ENCODE data around the gene LRCOL1.

The LRCOL1 gene

GRCh38 chr12:132614861-132615578 lies 4.6 kb upstream of the LRCOL1 start:
- no peak overlapping the region for H3K4me2 ChIP-seq (ENCODE audit: insufficient read depth, low read length)
- peak; percentile 89 for ATAC-seq (ENCODE audit: insufficient read depth, low read depth)
- H2AFZ ChIP-seq (ENCODE audit: low read depth, low read length): no peak overlapping the region; the same call in 1 of the 2 replicates

GRCh38 chr12:132614029-132614428 lies 3.6 kb upstream of the LRCOL1 start:
- Histone ChIP-seq H3K4me1 (ENCODE audit: insufficient read depth, low read length) (peaks cover 3% of the 10 kb centered on the region), H3K27ac (ENCODE audit: low read length) (no peak overlapping the region), H3K9ac (ENCODE audit: low read depth, low read length) (no peak overlapping the region), H3K27me3 (ENCODE audit: insufficient read depth, low read length, poor library complexity) (no peaks in the 10 kb centered on the region), H3K9me3 (ENCODE audit: insufficient read depth, low read length, severe bottlenecking) (peaks cover 13% of the 10 kb centered on the region), H3K4me3 (ENCODE audit: low read depth in 1 of 2, low read length in 2 of 2) (no peak overlapping the region), H4K20me1 (ENCODE audit: insufficient read depth, low read length) (no peaks in the 10 kb centered on the region), H2AFZ (ENCODE audit: low read depth, low read length) (no peak overlapping the region), H3K79me2 (ENCODE audit: insufficient read depth, low read length) (no peaks in the 10 kb centered on the region), H3K4me2 (ENCODE audit: insufficient read depth, low read length) (no peak overlapping the region), H3K36me3 (ENCODE audit: insufficient read depth, low read length) (no peaks in the 10 kb centered on the region)
- DNase-seq: no peak
- TF ChIP-seq EZH2 (IDR thresholded peaks at IDR 0.05; ENCODE audit: borderline replicate concordance, low read depth, low read length, severe bottlenecking) (no peak), CTCF (IDR thresholded peaks at IDR 0.05; ENCODE audit: borderline replicate concordance, extremely low read depth, low read length, poor library complexity, severe bottlenecking) (no peak)
- ATAC-seq (ENCODE audit: insufficient read depth, low read depth): no peak

More at GRCh38 chr12:132614861-132615578, 4.6 kb upstream of the LRCOL1 start:
- Histone ChIP-seq H3K27me3 (ENCODE audit: insufficient read depth, low read length, poor library complexity) (no peaks in the 10 kb centered on the region), H3K4me3 (ENCODE audit: low read depth in 1 of 2, low read length in 2 of 2) (no peak overlapping the region), H3K9ac (ENCODE audit: low read depth, low read length) (no peak overlapping the region), H3K4me1 (ENCODE audit: insufficient read depth, low read length) (peaks cover 3% of the 10 kb centered on the region), H4K20me1 (ENCODE audit: insufficient read depth, low read length) (no peaks in the 10 kb centered on the region), H3K79me2 (ENCODE audit: insufficient read depth, low read length) (no peaks in the 10 kb centered on the region), H3K27ac (ENCODE audit: low read length) (no peak overlapping the region), H3K9me3 (ENCODE audit: insufficient read depth, low read length, severe bottlenecking) (peaks cover 13% of the 10 kb centered on the region), H3K36me3 (ENCODE audit: insufficient read depth, low read length) (no peaks in the 10 kb centered on the region)
- peak; percentile 80 for DNase-seq
- TF ChIP-seq EZH2 (IDR thresholded peaks at IDR 0.05; ENCODE audit: borderline replicate concordance, low read depth, low read length, severe bottlenecking) (no peak), CTCF (IDR thresholded peaks at IDR 0.05; ENCODE audit: borderline replicate concordance, extremely low read depth, low read length, poor library complexity, severe bottlenecking) (peak; percentile 94)

GRCh38 chr12:132611620-132612019 lies 1.2 kb upstream of the LRCOL1 start:
- no peaks in the 10 kb centered on the region for H4K20me1 ChIP-seq (ENCODE audit: insufficient read depth, low read length)
- DNase-seq (no peak), ATAC-seq (ENCODE audit: insufficient read depth, low read depth) (no peak)
- H3K9ac ChIP-seq (ENCODE audit: low read depth, low read length): no peak overlapping the region
- no peak overlapping the region for H3K4me3 ChIP-seq (ENCODE audit: low read depth in 1 of 2, low read length in 2 of 2)
- peaks cover under 1% of the 10 kb centered on the region for H3K9me3 ChIP-seq (ENCODE audit: insufficient read depth, low read length, severe bottlenecking)
- no peak for TF ChIP-seq CTCF (IDR thresholded peaks at IDR 0.05; ENCODE audit: borderline replicate concordance, extremely low read depth, low read length, poor library complexity, severe bottlenecking)
- no peak for TF ChIP-seq EZH2 (IDR thresholded peaks at IDR 0.05; ENCODE audit: borderline replicate concordance, low read depth, low read length, severe bottlenecking)
- H3K27me3 ChIP-seq (ENCODE audit: insufficient read depth, low read length, poor library complexity): no peaks in the 10 kb centered on the region
- no peaks in the 10 kb centered on the region for H3K79me2 ChIP-seq (ENCODE audit: insufficient read depth, low read length)
- no peak overlapping the region for H3K4me2 ChIP-seq (ENCODE audit: insufficient read depth, low read length)
- no peaks in the 10 kb centered on the region for H3K36me3 ChIP-seq (ENCODE audit: insufficient read depth, low read length)
- peaks cover 3% of the 10 kb centered on the region for H3K4me1 ChIP-seq (ENCODE audit: insufficient read depth, low read length)
- no peak overlapping the region for H3K27ac ChIP-seq (ENCODE audit: low read length)
- H2AFZ ChIP-seq (ENCODE audit: low read depth, low read length): no peak overlapping the region

Measured in DND-41 (cell line).